Heart right ventricle (tissue), 16 donors: ENCODE measurements around the gene ATP10A. TPM values are rescaled to one million over a fixed set of nuclear protein-coding genes. Genes with fewer than 3 reads are reported as not detected.

ENCODE experiments used
- ATAC-seq, 8 donors: fragments of 200-7000 bp; cut with Tn5 transposase; one replicate each; pipeline ENCODE4 v1.9.1; 2020; ENCODE audit warnings: mild to moderate bottlenecking in 8 of 8, moderate library complexity in 8 of 8, moderate number of reproducible peaks in 1 of 8
- DNase-seq, 2 donors: peaks; one replicate each; pipeline ENCODE4 v3.0.0-alpha.2; 2020
- H3K27ac ChIP-seq, 10 donors: fragments of 200-600 bp; sonication (generic) in 2 of 10; one replicate each; pipeline versions ENCODE4 v1.5.0 to v1.8.0; 2020 to 2022; ENCODE audit warnings: mild to moderate bottlenecking in 3 of 10
- H3K27me3 ChIP-seq, 7 donors: fragments of 200-600 bp; one replicate each; pipeline ENCODE4 v1.8.0; 2021 to 2022; ENCODE audit warnings: mild to moderate bottlenecking in 2 of 7
- H3K36me3 ChIP-seq, 9 donors: fragments of 200-600 bp; sonication (generic) in 1 of 9; one replicate each; pipeline versions ENCODE4 v1.5.0 to v1.8.0; 2020 to 2022; ENCODE audit warnings: mild to moderate bottlenecking in 2 of 9
- H3K4me1 ChIP-seq, 9 donors: fragments of 200-600 bp; sonication (generic) in 1 of 9; one replicate each; pipeline versions ENCODE4 v1.5.0 to v1.8.0; 2020 to 2022; ENCODE audit warnings: mild to moderate bottlenecking in 4 of 9
- H3K4me3 ChIP-seq, 10 donors: fragments of 200-600 bp; sonication (generic) in 2 of 10; one replicate each; pipeline versions ENCODE4 v1.5.0 to v1.8.0; 2020 to 2022; ENCODE audit warnings: mild to moderate bottlenecking in 7 of 10, moderate library complexity in 2 of 10
- H3K9me3 ChIP-seq, 11 donors: fragments of 200-600 bp in 10 of 11; sonication (generic) in 2 of 11; one replicate each; pipeline versions ENCODE4 v1.5.0 to v1.8.0; 2013 to 2022; ENCODE audit warnings: mild to moderate bottlenecking in 2 of 11, control low read depth in 1 of 11, moderate library complexity in 1 of 11
- WGBS, 2 donors: extraction: QIAGEN DNeasy Blood & Tissue Kit; methylation state at CpG; one replicate each; pipeline ENCODE4 v1.1.7; 2013; ENCODE audit warnings: inconsistent platforms in 1 of 2; 5-methylcytosine and 5-hydroxymethylcytosine counted together
- intact Hi-C, 10 donors: fragments of 100-400 bp; cut with DNase I; formaldehyde crosslinking; loops; one replicate each; pipeline versions ENCODE4 v1.11.1 to v1.14.2; 2022
- long read RNA-seq, 3 donors: library from polyadenylated mRNA; unstranded; transcript quantifications; one replicate each; pipeline ENCODE4 v2.0.0, GENCODE V29; 2020 to 2021
- polyA plus RNA-seq, 2 donors: library from polyadenylated mRNA; stranded (reverse); fragments of 200-250 nt; gene quantifications; one replicate each; pipeline ENCODE4 v1.2.3, GENCODE V29; 2013
- total RNA-seq, 10 donors: library from RNA; stranded (reverse); fragmentation: NEBNext Ultra II Directional in 3 of 10; extraction: Animal tissue kit (Norgen Biotek cat#: 25700) in 3 of 10; gene quantifications; one replicate each; pipeline versions ENCODE4 v1.2.1 to v1.2.4, GENCODE V29; 2021 to 2023
- TF ChIP-seq, protein P1 (sequence below), 9 donors: fragments of 200-600 bp; sonication (generic) in 2 of 9; IDR thresholded peaks; one replicate each; pipeline versions ENCODE4 v1.5.0 to v1.8.0; 2021 to 2022; ENCODE audit warnings: antibody characterized with exemption in 9 of 9, mild to moderate bottlenecking in 5 of 9, moderate library complexity in 1 of 9
- donor health status: Arrhythmogenic right ventricular cardiomyopathy.
- donor health status: ischemic (EF 13 %, LVEDD 7.1; RV severe dilation, severe dysfunction).
- donor health status: healthy with polysubstance abuse.
- donor health status: DM: no; HTN: yes; CAD: no.
- donor health status: DM: no; HTN: no; CAD: no.
- donor health status: ischemic (EF 25% LVEDD 6.9; RV normal size, moderate dysfunction).
- donor health status: ischemic (EF 25% LVEDD 5.7; RV mildly dilated, moderate dysfunction).
- donor health status: healthy.
- donor health status: DM: yes; HTN: yes; CAD: no.
- donor health status: Ischemic cardiomyopathy.
- donor health status: ischemic (EF 35%, LVEDD 5.7; RV mildly dilated, moderate dysfunction).
- donor health status: nonischemic (EF 11% LVEDD 7.7; RV severe dilation, severe dysfunction).
- donor health status: DM: yes; HTN: yes; CAD: no.
- donor health status: PGD.
- donor health status: ischemic (EF 29% LVEDD 5.4; RV normal size, mild dysfunction).
- donor health status: nonischemic (EF 23%, LVEDD 6.1; RV moderate dilation, normal function).

ATP10A gene, protein sequence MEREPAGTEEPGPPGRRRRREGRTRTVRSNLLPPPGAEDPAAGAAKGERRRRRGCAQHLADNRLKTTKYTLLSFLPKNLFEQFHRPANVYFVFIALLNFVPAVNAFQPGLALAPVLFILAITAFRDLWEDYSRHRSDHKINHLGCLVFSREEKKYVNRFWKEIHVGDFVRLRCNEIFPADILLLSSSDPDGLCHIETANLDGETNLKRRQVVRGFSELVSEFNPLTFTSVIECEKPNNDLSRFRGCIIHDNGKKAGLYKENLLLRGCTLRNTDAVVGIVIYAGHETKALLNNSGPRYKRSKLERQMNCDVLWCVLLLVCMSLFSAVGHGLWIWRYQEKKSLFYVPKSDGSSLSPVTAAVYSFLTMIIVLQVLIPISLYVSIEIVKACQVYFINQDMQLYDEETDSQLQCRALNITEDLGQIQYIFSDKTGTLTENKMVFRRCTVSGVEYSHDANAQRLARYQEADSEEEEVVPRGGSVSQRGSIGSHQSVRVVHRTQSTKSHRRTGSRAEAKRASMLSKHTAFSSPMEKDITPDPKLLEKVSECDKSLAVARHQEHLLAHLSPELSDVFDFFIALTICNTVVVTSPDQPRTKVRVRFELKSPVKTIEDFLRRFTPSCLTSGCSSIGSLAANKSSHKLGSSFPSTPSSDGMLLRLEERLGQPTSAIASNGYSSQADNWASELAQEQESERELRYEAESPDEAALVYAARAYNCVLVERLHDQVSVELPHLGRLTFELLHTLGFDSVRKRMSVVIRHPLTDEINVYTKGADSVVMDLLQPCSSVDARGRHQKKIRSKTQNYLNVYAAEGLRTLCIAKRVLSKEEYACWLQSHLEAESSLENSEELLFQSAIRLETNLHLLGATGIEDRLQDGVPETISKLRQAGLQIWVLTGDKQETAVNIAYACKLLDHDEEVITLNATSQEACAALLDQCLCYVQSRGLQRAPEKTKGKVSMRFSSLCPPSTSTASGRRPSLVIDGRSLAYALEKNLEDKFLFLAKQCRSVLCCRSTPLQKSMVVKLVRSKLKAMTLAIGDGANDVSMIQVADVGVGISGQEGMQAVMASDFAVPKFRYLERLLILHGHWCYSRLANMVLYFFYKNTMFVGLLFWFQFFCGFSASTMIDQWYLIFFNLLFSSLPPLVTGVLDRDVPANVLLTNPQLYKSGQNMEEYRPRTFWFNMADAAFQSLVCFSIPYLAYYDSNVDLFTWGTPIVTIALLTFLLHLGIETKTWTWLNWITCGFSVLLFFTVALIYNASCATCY (N-terminal part only)
- total RNA-seq, result 1 to 10 TPM in 2 of 10 donors, under 1 TPM in 8; 0.45 to 1.9 (median 0.86) TPM
- polyA plus RNA-seq, result 1 to 10 TPM in 1 of 2 donors, under 1 TPM in 1; 0.88 to 2.2 TPM
- long read RNA-seq, donor 1, full-length matches to known transcripts, result 1 of 1 reads
- long read RNA-seq, donor 1, partial matches to known transcripts, result 0 of 1 reads
- long read RNA-seq, donor 1, other reads (novel, unspliced or antisense), result 0 of 1 reads
- long read RNA-seq, donor 2, partial matches to known transcripts, result 0 of 3 reads
- long read RNA-seq, donor 2, other reads (novel, unspliced or antisense), result 3 of 3 reads
- long read RNA-seq, donor 3, partial matches to known transcripts, result 0 of 1 reads
- long read RNA-seq, donor 3, other reads (novel, unspliced or antisense), result 1 of 1 reads

DNA sequence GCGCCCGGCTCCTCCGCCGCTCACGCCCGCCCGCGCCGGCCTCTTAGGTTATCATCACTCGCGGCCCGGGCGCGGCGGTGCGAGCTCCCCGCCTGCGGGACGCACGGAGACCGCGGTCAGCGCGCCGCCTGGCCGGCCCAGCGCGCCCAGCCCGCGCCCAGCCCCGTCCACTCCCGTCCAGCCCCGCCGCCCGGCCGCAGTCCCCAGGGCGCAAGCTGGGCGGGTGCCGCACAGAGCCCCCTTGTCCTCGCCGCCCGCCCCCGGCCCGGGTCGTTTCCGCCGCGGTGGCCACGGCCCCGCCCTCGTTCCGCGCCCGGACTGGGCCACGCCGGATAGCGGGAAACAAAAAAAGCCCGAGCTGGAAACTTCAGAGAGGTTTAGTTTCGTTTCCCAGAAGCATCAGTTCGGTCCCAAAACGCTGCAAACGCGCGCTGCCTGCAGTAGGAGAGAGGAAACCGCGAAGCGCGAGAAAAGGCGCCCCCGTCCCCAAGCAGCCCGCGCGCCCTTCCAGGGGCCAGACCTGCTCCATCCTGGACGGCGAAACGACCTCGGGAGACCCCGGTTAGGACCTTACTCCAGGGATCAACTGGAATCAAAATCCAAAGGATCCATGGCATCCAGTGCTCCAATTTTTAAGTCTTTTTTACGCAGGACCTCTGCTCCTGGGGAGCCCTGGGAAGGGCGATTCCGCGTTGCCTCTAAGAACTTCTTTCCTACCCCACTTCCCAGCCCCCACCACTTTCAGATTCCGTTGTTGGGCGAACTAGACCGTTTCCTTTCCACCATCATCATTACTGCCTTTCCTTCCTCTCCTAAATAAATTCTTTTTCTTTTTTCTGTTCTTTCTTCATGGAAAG lies at the start of gene ATP10A:
Gene ATP10A (minus strand): TSS at position 217 of the 857 bp plus-strand sequence. CDS start 231 bp downstream, outside the sequence.
- Histone ChIP-seq H3K4me3 (peak within 1 kb of the TSS; percentile 21 to 68 (median 62)), H3K4me1 (peaks cover 0 to 44% (median 21%) of the 10 kb centered on the region in 9 donors), H3K36me3 (no peaks in the 10 kb centered on the region), H3K27ac (peak within 1 kb of the TSS in 8 of 10 donors; percentile 29 to 73 (median 52)), H3K27me3 (peaks cover 0 to 56% (median 34%) of the 10 kb centered on the region in 7 donors), H3K9me3 (no peaks in the 10 kb centered on the region)
- 1% methylated on average over 58 to 85 of the region's 85 CpGs for WGBS, 2 donors
- TF ChIP-seq, protein P1, sequence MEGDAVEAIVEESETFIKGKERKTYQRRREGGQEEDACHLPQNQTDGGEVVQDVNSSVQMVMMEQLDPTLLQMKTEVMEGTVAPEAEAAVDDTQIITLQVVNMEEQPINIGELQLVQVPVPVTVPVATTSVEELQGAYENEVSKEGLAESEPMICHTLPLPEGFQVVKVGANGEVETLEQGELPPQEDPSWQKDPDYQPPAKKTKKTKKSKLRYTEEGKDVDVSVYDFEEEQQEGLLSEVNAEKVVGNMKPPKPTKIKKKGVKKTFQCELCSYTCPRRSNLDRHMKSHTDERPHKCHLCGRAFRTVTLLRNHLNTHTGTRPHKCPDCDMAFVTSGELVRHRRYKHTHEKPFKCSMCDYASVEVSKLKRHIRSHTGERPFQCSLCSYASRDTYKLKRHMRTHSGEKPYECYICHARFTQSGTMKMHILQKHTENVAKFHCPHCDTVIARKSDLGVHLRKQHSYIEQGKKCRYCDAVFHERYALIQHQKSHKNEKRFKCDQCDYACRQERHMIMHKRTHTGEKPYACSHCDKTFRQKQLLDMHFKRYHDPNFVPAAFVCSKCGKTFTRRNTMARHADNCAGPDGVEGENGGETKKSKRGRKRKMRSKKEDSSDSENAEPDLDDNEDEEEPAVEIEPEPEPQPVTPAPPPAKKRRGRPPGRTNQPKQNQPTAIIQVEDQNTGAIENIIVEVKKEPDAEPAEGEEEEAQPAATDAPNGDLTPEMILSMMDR (IDR thresholded peaks at IDR 0.05), result no peak
- ATAC-seq (peak; percentile 21 to 68 (median 43)), DNase-seq (peak; percentile 44 to 45)
- intact Hi-C loops, result loop anchor here in 4 of 10 donors (5.0 to 10.0 kb wide), 6 partner anchors 61 to 126 kb away; no protein-coding TSS in a partner anchor

DNA sequence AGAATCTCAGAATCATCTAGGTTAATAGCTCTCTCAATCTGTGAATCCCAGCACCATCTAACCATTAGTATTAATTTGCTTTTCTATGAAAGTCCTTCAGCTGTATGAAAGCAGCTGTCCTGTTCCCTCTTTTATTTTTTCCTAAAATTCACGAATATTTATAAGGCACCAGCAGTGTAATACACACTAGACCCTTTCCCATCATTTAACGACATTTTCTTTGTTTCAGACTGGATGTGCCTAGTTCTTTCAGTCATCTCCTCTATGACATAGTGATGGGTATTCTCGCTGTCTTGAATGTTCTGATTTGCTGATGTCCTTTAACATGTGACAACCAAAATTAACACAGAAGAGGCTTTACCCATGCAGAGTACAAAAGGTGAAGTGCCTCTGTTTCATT lies 48.9 kb upstream of the ATP10A start:
- Histone ChIP-seq H3K27me3 (no peaks in the 10 kb centered on the region), H3K36me3 (no peaks in the 10 kb centered on the region), H3K4me3 (no peak overlapping the region), H3K4me1 (no peaks in the 10 kb centered on the region), H3K9me3 (peaks cover 0 to 16% (median 3%) of the 10 kb centered on the region in 11 donors), H3K27ac (no peak overlapping the region)
- DNase-seq, result no peak
- intact Hi-C loops, result no loop called here
- WGBS, 2 donors, result 75% methylated on average over 3 of the region's 3 CpGs
- TF ChIP-seq, protein P1 (IDR thresholded peaks at IDR 0.05), result no peak
- no peak for ATAC-seq

DNA sequence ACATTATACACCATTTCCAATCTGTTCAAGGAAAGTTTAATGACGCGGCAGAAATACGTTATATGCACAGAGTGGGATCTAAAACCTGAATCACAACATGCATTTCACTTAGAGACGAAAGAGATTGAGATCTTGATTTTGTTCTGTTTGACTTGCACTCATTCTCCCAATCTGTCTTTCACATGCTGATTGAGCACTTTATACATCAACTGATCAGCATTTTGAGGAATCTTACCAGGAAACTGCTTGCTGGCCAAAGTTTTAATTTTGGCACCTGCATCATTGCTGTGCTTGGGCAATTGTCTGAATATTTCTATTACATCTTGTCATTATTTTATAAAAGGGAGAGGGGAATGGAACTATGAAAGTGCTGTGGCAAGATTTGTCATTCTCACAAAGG lies 47.7 kb upstream of the ATP10A start:
- H3K9me3 ChIP-seq, result peaks cover 0 to 16% (median 3%) of the 10 kb centered on the region in 11 donors
- intact Hi-C loops, result no loop called here
- H3K4me3 ChIP-seq, result no peak overlapping the region
- ATAC-seq, result no peak
- H3K27me3 ChIP-seq, result no peaks in the 10 kb centered on the region
- DNase-seq, result no peak
- TF ChIP-seq, protein P1 (IDR thresholded peaks at IDR 0.05), result no peak
- H3K27ac ChIP-seq, result no peak overlapping the region
- 84 to 90% methylated on average over 4 of the region's 4 CpGs for WGBS, 2 donors
- no peaks in the 10 kb centered on the region for H3K36me3 ChIP-seq
- no peaks in the 10 kb centered on the region for H3K4me1 ChIP-seq
